Activated T-cell treated with anti-CD3 and anti-CD28 coated beads, Interleukin-2, amount 50 U/mL, for 72 hours (primary cell): ENCODE measurements around the gene PRADC1. TPM values are rescaled to one million over a fixed set of nuclear protein-coding genes. Genes with fewer than 3 reads are reported as not detected.
A peak's percentile ranks its signal among the peaks of the same experiment; 100 is the strongest.

Experiments
- ATAC-seq, 2 donors: fragments of 150-1000 bp; cut with Tn5 transposase; replicated peaks in 1 of 2; 2 replicates each; pipeline ENCODE4 v1.10.0; 2021; ENCODE audit warnings: moderate library complexity in 2 of 2, mild to moderate bottlenecking in 1 of 2
- DNase-seq, 2 donors: peaks; one replicate each; pipeline ENCODE4 v3.0.0; 2021 to 2022; ENCODE audit warnings: mixed read lengths in 1 of 2
- H3K27ac Mint-ChIP-seq: one replicate; pipeline ENCODE4 v1.8.0; 2022; ENCODE audit warnings: mild to moderate bottlenecking, moderate library complexity, mixed read lengths
- H3K27me3 Mint-ChIP-seq: one replicate; pipeline ENCODE4 v1.8.0; 2022; ENCODE audit warnings: low read depth, mixed read lengths
- H3K36me3 Mint-ChIP-seq, 2 donors: one replicate each; pipeline ENCODE4 v1.8.0; 2022; ENCODE audit warnings: mixed read lengths in 2 of 2, mild to moderate bottlenecking in 1 of 2; ENCODE audit not compliant: insufficient read depth in 2 of 2
- H3K4me1 Mint-ChIP-seq: one replicate; pipeline ENCODE4 v1.8.0; 2022; ENCODE audit warnings: low read depth, mixed read lengths
- H3K4me3 Mint-ChIP-seq, 2 donors: one replicate each; pipeline ENCODE4 v1.8.0; 2022; ENCODE audit warnings: mild to moderate bottlenecking in 2 of 2, mixed read lengths in 2 of 2, moderate library complexity in 2 of 2
- H3K9me3 Mint-ChIP-seq, 2 donors: one replicate each; pipeline ENCODE4 v1.8.0; 2022; ENCODE audit warnings: mixed read lengths in 2 of 2
- total RNA-seq, 2 donors: library from RNA; stranded (reverse); gene quantifications; one replicate each; pipeline ENCODE4 v1.2.3, GENCODE V29; 2022

The PRADC1 gene
- 10 to 100 TPM; 15.0 to 17.3 TPM for total RNA-seq

DNA sequence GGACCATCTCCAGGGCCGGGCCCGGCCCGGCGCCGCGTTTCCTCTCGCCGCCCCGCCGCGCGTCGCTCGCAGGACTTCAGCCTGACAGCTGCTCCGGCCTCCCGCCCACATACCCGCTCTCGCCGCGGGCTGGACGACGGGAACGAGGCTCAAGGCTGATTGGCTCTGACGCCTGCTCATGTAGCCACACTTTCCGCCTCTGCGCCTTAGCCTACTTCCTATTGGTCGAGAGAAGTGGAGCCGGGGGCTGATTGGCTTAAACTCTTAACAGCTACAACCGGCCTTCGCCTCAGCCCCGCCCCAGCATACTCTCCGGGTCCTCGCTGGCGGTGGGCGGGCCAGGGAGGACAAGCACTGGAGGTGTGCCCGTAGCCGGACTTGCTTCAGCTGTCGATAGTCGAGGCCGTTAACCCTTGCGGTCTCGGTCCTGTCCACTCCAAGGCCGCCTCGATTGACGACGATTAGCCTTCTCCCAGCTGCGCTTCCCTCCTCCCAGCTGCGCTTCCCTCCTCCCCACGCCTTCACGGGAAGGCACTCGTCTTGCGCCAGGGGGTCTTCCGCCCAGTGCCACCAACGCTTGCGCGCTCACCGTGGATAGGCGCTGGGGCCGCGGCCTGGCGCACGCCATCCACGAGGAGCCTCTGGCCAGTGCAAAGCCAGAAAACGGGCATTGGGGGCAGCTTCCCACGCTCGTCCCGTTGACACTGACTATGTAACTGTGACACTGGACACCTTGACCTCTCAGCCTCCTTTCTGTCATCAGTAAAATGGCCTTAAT, at the start of gene PRADC1:
Gene PRADC1 (minus strand): TSS at position 86 of the 778 bp plus-strand sequence. CDS start 79 bp downstream, at position 7.
- peak; percentile 95 to 97 for DNase-seq
- Mint-ChIP-seq H3K27ac (peak within 1 kb of the TSS; percentile 96), H3K9me3 (no peaks in the 10 kb centered on the region), H3K4me3 (peak within 1 kb of the TSS; percentile 96 to 97), H3K4me1 (peaks cover 32% of the 10 kb centered on the region), H3K36me3 (peaks cover 4 to 8% of the 10 kb centered on the region in 2 donors), H3K27me3 (no peaks in the 10 kb centered on the region)
- peak; percentile 90 to 91 for ATAC-seq

DNA sequence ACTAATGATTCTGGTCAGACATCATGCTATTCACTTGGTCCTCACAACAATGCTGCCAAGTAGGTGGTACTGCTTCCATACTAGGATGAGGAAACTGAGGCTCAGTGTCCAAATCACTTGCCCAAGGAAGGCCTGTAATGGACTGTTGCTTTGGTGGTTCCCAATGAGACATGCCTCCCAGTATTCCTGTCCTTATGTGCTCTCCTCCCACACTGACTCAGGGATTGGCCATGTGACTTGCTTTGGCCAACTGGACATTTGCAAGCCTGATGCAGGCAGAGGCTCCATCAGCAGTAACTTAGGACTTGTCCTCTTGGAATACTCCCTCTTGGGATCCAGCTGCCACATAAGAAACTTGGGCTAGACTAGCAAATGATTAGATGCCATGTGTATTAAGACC, 48.2 kb upstream of the PRADC1 start:
- DNase-seq (no peak), ATAC-seq (no peak)
- no peaks in the 10 kb centered on the region for H3K9me3 Mint-ChIP-seq
- no peak overlapping the region for H3K4me3 Mint-ChIP-seq
- no peaks in the 10 kb centered on the region for H3K27me3 Mint-ChIP-seq
- H3K27ac Mint-ChIP-seq = no peak overlapping the region
- peaks cover 13% of the 10 kb centered on the region for H3K4me1 Mint-ChIP-seq
- no peaks in the 10 kb centered on the region for H3K36me3 Mint-ChIP-seq

DNA sequence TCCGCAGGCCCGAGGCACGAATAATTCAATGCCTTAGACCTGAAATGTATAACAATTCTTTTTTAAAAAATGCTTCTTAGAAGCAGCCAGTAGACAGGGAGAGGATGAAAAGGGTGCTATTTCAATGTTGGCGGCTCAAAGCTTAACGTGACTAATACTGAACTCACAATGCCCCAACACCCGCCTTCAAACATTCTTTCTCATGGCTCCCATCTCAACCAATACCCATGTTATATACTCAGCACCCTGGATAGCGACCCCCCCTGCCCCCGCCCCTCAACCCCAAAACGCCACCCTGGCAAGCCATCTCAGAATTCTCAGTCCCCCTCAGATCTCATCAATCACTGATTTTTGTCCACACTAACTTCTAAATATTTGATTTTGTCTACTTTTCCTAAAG, 46.8 kb upstream of the PRADC1 start:
- ATAC-seq (no peak), DNase-seq (no peak)
- no peaks in the 10 kb centered on the region for H3K27me3 Mint-ChIP-seq
- peaks cover 10% of the 10 kb centered on the region for H3K4me1 Mint-ChIP-seq
- H3K27ac Mint-ChIP-seq = no peak overlapping the region
- H3K9me3 Mint-ChIP-seq = no peaks in the 10 kb centered on the region
- H3K36me3 Mint-ChIP-seq = no peaks in the 10 kb centered on the region
- H3K4me3 Mint-ChIP-seq = no peak overlapping the region

DNA sequence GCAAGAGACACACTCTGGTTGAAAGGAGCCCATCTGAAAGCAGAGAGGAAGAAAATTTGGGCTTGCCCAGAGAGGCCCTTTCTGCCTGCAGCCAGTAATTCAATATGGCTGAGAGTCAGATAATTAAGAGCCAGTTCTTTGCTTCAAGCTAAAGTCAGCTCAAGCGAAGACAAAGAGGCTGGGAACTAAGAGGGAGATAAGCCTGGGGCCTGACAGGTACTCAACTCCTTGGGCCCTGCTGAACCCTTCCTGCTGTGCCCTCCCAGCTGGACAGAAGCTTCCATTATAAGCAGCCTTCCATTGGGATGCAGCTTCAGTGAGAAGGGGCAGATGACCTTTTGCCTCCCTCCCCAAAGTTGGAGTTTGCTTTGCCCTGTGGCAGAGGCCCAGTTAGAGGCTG, 39.2 kb upstream of the PRADC1 start:
- Mint-ChIP-seq H3K9me3 (no peaks in the 10 kb centered on the region), H3K4me1 (peaks cover 20% of the 10 kb centered on the region), H3K27me3 (no peaks in the 10 kb centered on the region), H3K4me3 (no peak overlapping the region), H3K36me3 (peaks cover 0 to 6% of the 10 kb centered on the region in 2 donors), H3K27ac (no peak overlapping the region)
- DNase-seq (no peak), ATAC-seq (no peak)

DNA sequence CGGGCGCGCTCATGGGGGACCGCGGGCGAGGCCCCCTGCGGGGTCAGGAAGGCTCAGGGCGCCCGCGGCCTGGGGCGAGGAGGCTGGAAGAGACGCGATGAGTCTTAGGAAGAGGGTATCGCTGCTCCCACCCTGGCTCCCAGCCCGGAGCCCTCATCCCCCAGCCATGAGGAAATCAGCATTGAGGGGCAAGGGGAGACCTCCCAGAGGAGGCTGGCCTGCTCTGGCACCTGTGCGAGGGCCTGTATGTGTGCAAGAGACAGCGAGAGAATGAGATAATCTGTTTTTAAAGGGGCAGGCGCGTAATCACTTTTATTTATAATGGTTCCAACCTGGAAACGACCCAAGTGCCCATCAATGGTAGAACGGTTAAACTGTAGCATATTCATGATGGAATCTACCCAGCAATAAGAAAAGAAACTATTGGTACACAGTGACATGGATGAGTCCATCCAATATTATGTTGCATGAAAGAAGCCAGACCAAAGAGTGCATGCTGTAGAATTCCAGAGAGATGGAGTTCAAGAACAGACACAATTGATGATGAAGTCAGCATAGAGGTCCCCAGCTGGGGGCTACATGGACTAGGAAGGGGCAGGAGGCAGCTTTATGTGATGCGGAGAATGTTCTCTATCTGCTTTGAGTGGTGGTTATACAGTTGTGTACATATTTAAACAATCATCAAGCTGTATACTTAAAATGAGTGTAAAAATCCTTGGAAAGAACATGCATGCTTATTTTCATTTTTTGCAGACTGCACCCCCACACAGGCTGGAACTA, 36.8 kb upstream of the PRADC1 start:
- H3K27ac Mint-ChIP-seq = no peak overlapping the region
- H3K36me3 Mint-ChIP-seq = peaks cover 2 to 6% of the 10 kb centered on the region in 2 donors
- H3K9me3 Mint-ChIP-seq = no peaks in the 10 kb centered on the region
- H3K27me3 Mint-ChIP-seq = no peaks in the 10 kb centered on the region
- peaks cover 26% of the 10 kb centered on the region for H3K4me1 Mint-ChIP-seq
- H3K4me3 Mint-ChIP-seq = peak overlapping the region; percentile 68 to 84
- DNase-seq = no peak
- no peak for ATAC-seq

DNA sequence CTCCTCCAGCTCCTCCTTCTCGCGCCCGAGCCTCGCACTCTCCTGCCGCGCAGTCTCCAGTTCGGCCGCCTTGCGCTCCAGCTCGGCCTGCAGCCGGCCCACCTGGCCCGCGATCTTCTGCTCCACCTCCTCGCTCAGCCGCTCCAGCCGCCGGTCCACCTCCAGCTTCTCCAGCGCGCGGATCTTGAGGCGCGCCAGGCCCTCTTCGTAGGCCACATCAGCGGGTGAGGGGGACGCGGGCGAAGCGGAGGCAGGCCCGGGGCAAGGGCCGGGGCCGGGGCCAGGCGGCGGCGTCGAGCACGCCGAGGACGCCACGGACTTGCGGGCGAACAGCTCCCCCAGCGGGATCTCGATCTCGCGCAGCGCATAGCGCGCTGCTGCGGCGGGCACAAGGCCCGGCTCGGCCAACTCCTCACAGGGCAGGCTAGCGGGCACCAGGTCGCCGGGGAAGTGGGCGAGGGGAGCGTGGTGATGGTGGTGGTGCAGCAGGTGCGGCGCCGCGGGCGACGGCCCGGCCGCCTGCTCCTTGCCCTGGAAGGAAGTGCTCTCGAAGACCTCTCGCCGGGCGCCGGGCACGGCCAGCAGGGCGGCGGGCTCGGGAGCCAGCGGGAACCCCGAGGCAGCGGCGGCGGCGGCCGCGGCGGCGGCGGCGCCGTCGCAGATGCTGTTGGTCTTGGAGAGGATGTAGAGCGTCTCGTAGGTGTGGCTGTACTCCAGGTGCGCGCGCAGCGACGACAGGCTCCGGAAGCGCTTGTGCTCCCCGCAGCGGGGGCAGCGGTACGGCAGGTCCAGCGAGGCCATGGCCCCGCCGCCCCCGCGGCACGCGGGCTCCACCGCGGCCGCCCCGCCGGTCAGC, 36.0 kb upstream of the PRADC1 start:
- DNase-seq (peak; percentile 79 to 85), ATAC-seq (peak; percentile 97)
- no peaks in the 10 kb centered on the region for H3K27me3 Mint-ChIP-seq
- no peaks in the 10 kb centered on the region for H3K9me3 Mint-ChIP-seq
- H3K36me3 Mint-ChIP-seq = peaks cover 2 to 6% of the 10 kb centered on the region in 2 donors
- peaks cover 26% of the 10 kb centered on the region for H3K4me1 Mint-ChIP-seq
- no peak overlapping the region for H3K27ac Mint-ChIP-seq
- H3K4me3 Mint-ChIP-seq = peak overlapping the region in 1 of 2 donors; percentile 67

DNA sequence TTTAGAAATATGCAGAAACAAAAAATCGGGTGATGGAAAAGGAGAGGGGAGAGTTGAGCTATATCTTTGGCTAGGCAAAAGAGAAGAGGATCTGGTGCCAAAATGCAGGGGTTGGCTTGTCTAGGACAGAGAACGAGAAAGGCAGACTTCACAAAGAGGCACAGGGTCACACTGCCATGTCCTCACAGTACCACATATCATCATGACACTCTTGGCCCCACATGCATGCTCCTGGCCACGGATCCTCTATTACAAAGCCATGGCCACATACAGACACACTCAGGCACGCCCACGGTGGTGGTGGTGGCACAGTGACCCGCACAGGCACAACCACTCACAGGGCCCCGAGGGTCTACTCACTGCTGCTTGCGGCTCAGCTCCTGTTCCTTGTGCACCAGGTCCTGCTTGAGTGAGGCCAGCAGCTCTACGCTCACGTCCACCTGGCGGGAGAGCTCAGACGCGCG, 35.4 kb upstream of the PRADC1 start:
- ATAC-seq (no peak), DNase-seq (no peak)
- Mint-ChIP-seq H3K27ac (no peak overlapping the region), H3K4me3 (peak overlapping the region; percentile 47 to 67), H3K4me1 (peaks cover 26% of the 10 kb centered on the region), H3K9me3 (no peaks in the 10 kb centered on the region), H3K36me3 (peaks cover 2 to 4% of the 10 kb centered on the region in 2 donors), H3K27me3 (no peaks in the 10 kb centered on the region)

DNA sequence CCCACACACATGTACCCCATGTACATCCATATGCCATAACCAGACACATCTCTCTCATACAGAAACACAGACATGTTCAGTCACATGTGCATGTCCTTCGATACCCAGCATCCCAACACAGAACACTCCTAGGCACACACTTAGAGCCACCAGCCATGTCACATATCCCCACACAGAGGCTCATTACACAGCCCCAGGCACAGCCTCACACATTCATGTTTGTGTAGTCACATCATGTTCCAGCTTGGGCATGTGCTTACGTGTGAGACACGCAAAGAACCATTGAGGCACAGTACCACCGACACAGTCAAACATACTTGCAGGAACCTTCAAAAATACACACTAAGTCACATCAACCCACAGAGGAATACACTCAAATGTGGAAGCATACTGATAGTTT, 34.0 kb upstream of the PRADC1 start:
- H3K27ac Mint-ChIP-seq = no peak overlapping the region
- peaks cover 26% of the 10 kb centered on the region for H3K4me1 Mint-ChIP-seq
- ATAC-seq (no peak), DNase-seq (no peak)
- H3K4me3 Mint-ChIP-seq = no peak overlapping the region
- no peaks in the 10 kb centered on the region for H3K9me3 Mint-ChIP-seq
- no peaks in the 10 kb centered on the region for H3K27me3 Mint-ChIP-seq
- H3K36me3 Mint-ChIP-seq = peaks cover 2 to 4% of the 10 kb centered on the region in 2 donors

DNA sequence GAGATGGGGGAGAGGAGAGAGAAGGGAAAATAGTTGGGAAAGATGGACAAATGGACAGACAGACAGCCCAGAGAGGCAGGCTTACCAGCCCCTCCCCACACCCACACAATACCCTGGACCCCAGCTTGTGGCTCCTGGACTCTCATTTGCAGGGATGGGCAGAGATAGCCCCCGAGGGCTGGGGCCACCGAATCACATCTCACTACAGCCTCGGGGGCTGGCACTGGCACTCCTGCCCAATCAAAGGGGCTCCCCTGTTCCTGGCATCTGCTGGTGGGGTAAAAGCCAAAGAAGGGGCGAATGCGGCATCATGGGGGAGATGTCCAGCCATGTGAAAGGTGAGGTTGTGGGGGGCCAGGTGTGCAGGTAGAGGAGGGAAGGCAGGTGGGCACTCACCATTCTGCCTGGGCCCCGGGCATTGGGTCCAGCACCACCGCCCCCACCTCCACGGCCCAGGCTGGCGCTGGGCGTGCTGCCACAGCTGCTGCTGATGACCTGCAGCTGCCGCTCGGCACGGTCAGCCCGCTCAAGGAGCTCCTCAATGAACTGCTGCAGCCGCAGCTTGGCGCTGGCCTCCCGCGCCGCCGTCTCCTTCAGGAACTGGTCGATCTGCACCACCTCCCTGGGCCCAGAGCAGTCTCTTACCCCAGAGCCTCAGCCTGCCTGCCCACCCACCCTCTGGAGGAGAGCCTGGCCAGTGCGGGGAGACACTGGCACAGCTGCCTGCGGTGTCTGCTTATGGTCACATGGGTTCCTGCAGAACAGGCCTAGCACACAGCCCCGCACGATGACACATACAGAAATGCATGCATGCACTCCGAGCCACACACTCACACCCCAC, 33.2 kb upstream of the PRADC1 start:
- peaks cover 26% of the 10 kb centered on the region for H3K4me1 Mint-ChIP-seq
- DNase-seq (no peak), ATAC-seq (no peak)
- no peak overlapping the region for H3K27ac Mint-ChIP-seq
- H3K36me3 Mint-ChIP-seq = peaks cover 2 to 4% of the 10 kb centered on the region in 2 donors
- H3K9me3 Mint-ChIP-seq = no peaks in the 10 kb centered on the region
- no peaks in the 10 kb centered on the region for H3K27me3 Mint-ChIP-seq
- H3K4me3 Mint-ChIP-seq = no peak overlapping the region

DNA sequence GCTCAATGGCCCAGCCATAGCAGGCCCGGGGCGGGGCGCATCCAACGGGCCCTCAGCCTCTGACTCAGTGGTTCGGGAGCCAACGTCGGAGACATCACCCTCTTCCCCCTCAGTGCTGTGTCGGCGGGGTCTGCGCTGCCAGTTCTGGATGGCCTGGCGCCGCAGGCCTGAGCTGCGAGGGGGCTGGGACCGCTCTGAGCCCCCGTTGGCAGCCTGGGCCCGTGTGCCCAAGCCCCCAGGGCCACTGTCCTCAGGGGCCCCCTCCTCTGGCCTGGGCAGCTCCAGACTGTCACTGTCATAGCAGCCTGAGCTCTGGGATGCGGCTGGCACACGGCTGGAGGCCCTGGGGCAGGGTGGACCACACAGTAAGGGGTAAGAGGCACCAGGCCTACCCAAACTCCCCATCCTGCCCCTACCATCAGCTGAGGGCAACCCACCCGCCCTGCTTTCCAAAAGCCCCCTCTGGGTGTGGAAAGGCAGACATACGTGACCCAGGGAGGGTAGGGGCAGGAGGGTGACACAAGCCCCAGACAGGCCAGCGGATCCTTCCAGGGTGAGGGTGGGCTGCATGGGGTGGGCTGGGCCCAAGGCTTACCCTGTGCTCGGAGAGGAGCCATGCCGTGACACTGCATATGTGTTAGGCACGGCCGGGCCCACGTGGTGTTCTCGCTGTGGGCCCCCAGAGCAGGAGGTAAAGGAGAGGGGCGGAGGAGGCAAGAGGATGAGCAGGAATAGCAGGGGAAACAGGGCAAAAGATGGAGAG, 32.4 kb upstream of the PRADC1 start:
- DNase-seq (no peak), ATAC-seq (no peak)
- Mint-ChIP-seq H3K4me1 (peaks cover 26% of the 10 kb centered on the region), H3K9me3 (no peaks in the 10 kb centered on the region), H3K27me3 (no peaks in the 10 kb centered on the region), H3K36me3 (peaks cover 2 to 4% of the 10 kb centered on the region in 2 donors), H3K27ac (no peak overlapping the region), H3K4me3 (no peak overlapping the region)

DNA sequence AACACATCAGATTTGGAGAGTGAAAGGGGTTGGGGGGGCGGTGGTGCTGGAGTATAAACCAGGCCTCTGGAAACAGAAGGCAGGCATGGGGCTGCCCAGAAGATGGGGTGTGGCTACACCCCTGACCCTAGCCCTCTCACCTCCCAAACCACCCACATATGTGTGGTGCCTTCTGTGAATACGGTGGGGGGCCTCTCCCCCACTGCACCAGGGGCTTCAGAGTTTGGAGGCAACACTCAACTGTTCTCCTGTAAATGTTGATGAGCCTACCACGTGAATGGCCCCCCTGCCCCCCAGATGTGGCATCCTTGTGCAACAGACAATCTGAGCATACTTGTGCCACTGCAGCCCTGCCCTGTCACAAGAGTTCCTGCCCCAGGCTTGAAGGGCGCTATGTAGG, 31.7 kb upstream of the PRADC1 start:
- Mint-ChIP-seq H3K4me1 (peaks cover 22% of the 10 kb centered on the region), H3K4me3 (no peak overlapping the region)
- no peak for DNase-seq

DNA sequence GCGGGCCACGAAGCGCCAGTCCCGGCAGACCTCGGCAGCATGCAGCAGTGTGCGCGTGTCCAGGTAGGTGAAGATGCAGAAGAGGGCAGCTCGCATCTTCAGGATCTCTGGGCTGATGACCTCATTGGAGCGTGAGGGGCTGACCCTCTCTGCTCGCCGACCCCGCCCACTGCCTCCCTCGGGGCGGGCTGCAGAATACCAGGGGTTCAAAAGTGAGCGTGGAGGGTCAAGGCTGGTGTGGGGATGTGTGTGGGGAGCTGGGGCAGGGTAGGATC, 31.2 kb upstream of the PRADC1 start:
- ATAC-seq (no peak), DNase-seq (no peak)
- Mint-ChIP-seq H3K4me3 (no peak overlapping the region), H3K27ac (no peak overlapping the region), H3K9me3 (no peaks in the 10 kb centered on the region), H3K36me3 (peaks cover 2 to 4% of the 10 kb centered on the region in 2 donors), H3K27me3 (no peaks in the 10 kb centered on the region), H3K4me1 (peaks cover 19% of the 10 kb centered on the region)

More for the DNA sequence above, 31.7 kb upstream of the PRADC1 start:
- no peak for ATAC-seq
- Mint-ChIP-seq H3K27ac (no peak overlapping the region), H3K9me3 (no peaks in the 10 kb centered on the region), H3K27me3 (no peaks in the 10 kb centered on the region), H3K36me3 (peaks cover 2 to 4% of the 10 kb centered on the region in 2 donors)
